Stimulated activated CD4-positive, alpha-beta T cell treated with anti-CD3 and anti-CD28 coated beads, Interleukin-15, amount 100 ng/mL, for 48 hours (primary cell): ENCODE measurements around the gene YJEFN3.

Experiments
- DNase-seq, 2 donors: peaks; one replicate each; pipeline ENCODE4 v3.0.0-alpha.2; 2020; ENCODE audit warnings: low read depth in 2 of 2

Gene YJEFN3

GRCh38 chr19:19528721-19529490, at the start of gene YJEFN3:
Gene YJEFN3 (plus strand): TSS chr19:19528911. CDS start chr19:19528933, 22 bp downstream.
- DNase-seq, result no peak

GRCh38 chr19:19480688-19481087, 48.0 kb upstream of the YJEFN3 start:
- DNase-seq, result no peak

GRCh38 chr19:19482809-19483596, 45.7 kb upstream of the YJEFN3 start:
- DNase-seq, result no peak

GRCh38 chr19:19485161-19485997, 43.3 kb upstream of the YJEFN3 start:
- DNase-seq, result no peak

- DNase-seq, result no peak
Measured at GRCh38 chr19:19485998-19486290, 42.8 kb upstream of the YJEFN3 start.

GRCh38 chr19:19486343-19487076, 42.2 kb upstream of the YJEFN3 start:
- no peak for DNase-seq

- no peak for DNase-seq
Measured at GRCh38 chr19:19487077-19487949, 41.4 kb upstream of the YJEFN3 start.

- no peak for DNase-seq
Measured at GRCh38 chr19:19487950-19488874, 40.5 kb upstream of the YJEFN3 start.

GRCh38 chr19:19488875-19489690, 39.6 kb upstream of the YJEFN3 start:
- peak; percentile 84 to 85 for DNase-seq

GRCh38 chr19:19489804-19490204, 38.9 kb upstream of the YJEFN3 start:
- DNase-seq, result no peak

- DNase-seq, result peak; percentile 57 to 75
Measured at GRCh38 chr19:19490214-19490968, 38.3 kb upstream of the YJEFN3 start.

- no peak for DNase-seq
Measured at GRCh38 chr19:19491321-19492025, 37.2 kb upstream of the YJEFN3 start.

- no peak for DNase-seq
Measured at GRCh38 chr19:19492026-19492610, 36.6 kb upstream of the YJEFN3 start.

- no peak for DNase-seq
Measured at GRCh38 chr19:19493841-19494546, 34.7 kb upstream of the YJEFN3 start.

- DNase-seq, result no peak
Measured at GRCh38 chr19:19495614-19496603, 32.8 kb upstream of the YJEFN3 start.
